ENCODE data around the gene DSC3.

The DSC3 gene

GRCh38 chr18:31042406-31043181 is at the start of gene DSC3:
Gene DSC3 (minus strand): TSS chr18:31042742. CDS start chr18:31042660, 82 bp downstream.
- H3K36me3 Mint-ChIP-seq, result peaks cover 3% of the 10 kb centered on the region
- ATAC-seq (ENCODE audit: low read depth), result no peak
- no peak for DNase-seq (ENCODE audit: low spot score in 2 of 2)
- H3K9me3 Mint-ChIP-seq, result peaks cover 2% of the 10 kb centered on the region
- H3K27me3 Mint-ChIP-seq, result peaks cover 4% of the 10 kb centered on the region
- H3K4me1 Mint-ChIP-seq, result no peaks in the 10 kb centered on the region
- H3K4me3 Mint-ChIP-seq, result no peak within 1 kb of the TSS
- no peak within 1 kb of the TSS for H3K27ac Mint-ChIP-seq

- Mint-ChIP-seq H3K27ac (no peak overlapping the region), H3K36me3 (no peaks in the 10 kb centered on the region), H3K27me3 (no peaks in the 10 kb centered on the region), H3K4me3 (no peak overlapping the region), H3K9me3 (peaks cover 10% of the 10 kb centered on the region), H3K4me1 (no peaks in the 10 kb centered on the region)
- DNase-seq (ENCODE audit: low spot score in 2 of 2) (no peak), ATAC-seq (ENCODE audit: low read depth) (no peak)
Measured at GRCh38 chr18:31091350-31091749, 48.8 kb upstream of the DSC3 start.

DNA sequence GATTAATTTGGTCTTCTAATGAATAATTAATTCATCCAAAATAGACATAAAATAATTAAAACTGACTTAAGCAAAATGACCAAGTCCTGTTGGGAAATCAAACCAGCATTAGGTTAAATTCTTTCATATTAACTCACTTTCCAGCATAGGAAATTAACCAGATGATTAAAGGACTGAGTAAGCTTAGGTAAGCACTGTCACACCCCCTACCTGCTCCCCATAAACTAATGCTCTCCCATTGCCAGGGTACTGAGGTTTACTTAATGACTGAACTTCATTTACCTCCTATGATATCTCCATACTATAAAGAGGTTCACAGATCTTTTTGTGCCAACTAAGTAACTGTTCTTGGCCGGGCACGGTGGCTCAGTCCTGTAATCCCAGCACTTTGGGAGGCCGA is 46.0 kb upstream of the DSC3 start:
- no peak for ATAC-seq (ENCODE audit: low read depth)

DNA sequence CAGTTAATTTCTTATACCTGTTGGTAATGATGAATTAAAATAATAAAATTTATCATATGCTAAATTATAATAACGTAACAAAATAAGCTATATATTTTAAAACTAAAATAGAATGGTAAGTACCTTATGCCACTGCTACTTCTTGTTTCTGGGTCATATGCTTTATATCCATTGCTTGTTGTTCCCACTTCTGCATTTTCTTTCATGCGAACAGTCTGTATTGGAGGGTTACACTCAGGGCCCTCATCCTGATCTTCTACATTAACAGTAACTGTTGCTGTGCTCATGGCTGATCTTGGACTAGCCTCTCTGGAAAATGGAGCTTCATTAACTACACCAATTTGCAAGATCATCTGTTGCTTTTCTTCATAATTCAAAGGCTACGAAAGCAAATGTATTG is 37.4 kb upstream of the DSC3 start:
- H3K4me1 Mint-ChIP-seq, result no peaks in the 10 kb centered on the region
- H3K27me3 Mint-ChIP-seq, result no peaks in the 10 kb centered on the region
- ATAC-seq (ENCODE audit: low read depth) (no peak), DNase-seq (ENCODE audit: low spot score in 2 of 2) (no peak)
- no peaks in the 10 kb centered on the region for H3K36me3 Mint-ChIP-seq
- peaks cover 4% of the 10 kb centered on the region for H3K9me3 Mint-ChIP-seq
- H3K27ac Mint-ChIP-seq, result no peak overlapping the region
- no peak overlapping the region for H3K4me3 Mint-ChIP-seq

More for the DNA sequence above, 46.0 kb upstream of the DSC3 start:
- no peak for DNase-seq (ENCODE audit: low spot score in 2 of 2)
- H3K27me3 Mint-ChIP-seq, result no peaks in the 10 kb centered on the region
- no peak overlapping the region for H3K27ac Mint-ChIP-seq
- no peaks in the 10 kb centered on the region for H3K4me1 Mint-ChIP-seq
- H3K4me3 Mint-ChIP-seq, result no peak overlapping the region
- H3K36me3 Mint-ChIP-seq, result no peaks in the 10 kb centered on the region
- H3K9me3 Mint-ChIP-seq, result peaks cover 2% of the 10 kb centered on the region

GRCh38 chr18:31077878-31078277 is 35.3 kb upstream of the DSC3 start:
- Mint-ChIP-seq H3K9me3 (peaks cover 10% of the 10 kb centered on the region), H3K27ac (no peak overlapping the region), H3K4me1 (no peaks in the 10 kb centered on the region), H3K4me3 (no peak overlapping the region), H3K27me3 (no peaks in the 10 kb centered on the region), H3K36me3 (no peaks in the 10 kb centered on the region)
- no peak for ATAC-seq (ENCODE audit: low read depth)
- no peak for DNase-seq (ENCODE audit: low spot score in 2 of 2)

- H3K4me3 Mint-ChIP-seq, result no peak overlapping the region
- H3K9me3 Mint-ChIP-seq, result peaks cover 8% of the 10 kb centered on the region
- no peaks in the 10 kb centered on the region for H3K4me1 Mint-ChIP-seq
- no peaks in the 10 kb centered on the region for H3K36me3 Mint-ChIP-seq
- DNase-seq (ENCODE audit: low spot score in 2 of 2), result no peak
- H3K27ac Mint-ChIP-seq, result no peak overlapping the region
- ATAC-seq (ENCODE audit: low read depth), result no peak
- no peaks in the 10 kb centered on the region for H3K27me3 Mint-ChIP-seq
Measured at GRCh38 chr18:31072175-31072574, 29.6 kb upstream of the DSC3 start.

DNA sequence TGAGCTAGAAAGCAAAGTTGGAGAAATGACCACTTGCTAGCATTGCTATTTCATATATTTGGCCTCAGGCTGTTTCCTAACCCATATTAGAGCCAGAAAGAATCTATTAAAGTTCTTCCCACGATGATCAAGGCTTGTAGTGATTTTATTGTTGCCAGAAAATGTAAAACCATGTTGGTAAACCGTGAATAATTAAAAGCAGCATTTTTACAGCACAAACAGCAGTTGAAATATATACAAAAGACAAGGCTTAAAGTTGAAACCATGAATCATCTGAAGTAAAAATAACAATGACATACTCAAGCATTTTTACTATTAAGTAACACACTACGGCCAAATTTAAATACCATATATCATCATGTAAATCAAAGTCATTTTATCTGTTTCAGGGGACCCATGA is 27.7 kb upstream of the DSC3 start:
- Mint-ChIP-seq H3K27me3 (no peaks in the 10 kb centered on the region), H3K4me3 (no peak overlapping the region), H3K4me1 (no peaks in the 10 kb centered on the region), H3K27ac (no peak overlapping the region), H3K9me3 (peaks cover 8% of the 10 kb centered on the region), H3K36me3 (no peaks in the 10 kb centered on the region)
- no peak for DNase-seq (ENCODE audit: low spot score in 2 of 2)
- ATAC-seq (ENCODE audit: low read depth), result no peak

GRCh38 chr18:31066266-31066665 is 23.7 kb upstream of the DSC3 start:
- H3K27me3 Mint-ChIP-seq, result no peaks in the 10 kb centered on the region
- no peaks in the 10 kb centered on the region for H3K36me3 Mint-ChIP-seq
- DNase-seq (ENCODE audit: low spot score in 2 of 2) (no peak), ATAC-seq (ENCODE audit: low read depth) (no peak)
- no peak overlapping the region for H3K4me3 Mint-ChIP-seq
- peaks cover 3% of the 10 kb centered on the region for H3K9me3 Mint-ChIP-seq
- H3K27ac Mint-ChIP-seq, result no peak overlapping the region
- H3K4me1 Mint-ChIP-seq, result no peaks in the 10 kb centered on the region

- no peaks in the 10 kb centered on the region for H3K36me3 Mint-ChIP-seq
- no peaks in the 10 kb centered on the region for H3K27me3 Mint-ChIP-seq
- ATAC-seq (ENCODE audit: low read depth) (no peak), DNase-seq (ENCODE audit: low spot score in 2 of 2) (no peak)
- H3K27ac Mint-ChIP-seq, result no peak overlapping the region
- peaks cover 3% of the 10 kb centered on the region for H3K9me3 Mint-ChIP-seq
- H3K4me1 Mint-ChIP-seq, result no peaks in the 10 kb centered on the region
- no peak overlapping the region for H3K4me3 Mint-ChIP-seq
Measured at GRCh38 chr18:31065036-31065773, 22.7 kb upstream of the DSC3 start.

GRCh38 chr18:31064130-31064529 is 21.6 kb upstream of the DSC3 start:
- Mint-ChIP-seq H3K27ac (no peak overlapping the region), H3K4me3 (no peak overlapping the region), H3K27me3 (no peaks in the 10 kb centered on the region), H3K36me3 (no peaks in the 10 kb centered on the region), H3K9me3 (peaks cover 2% of the 10 kb centered on the region), H3K4me1 (no peaks in the 10 kb centered on the region)
- ATAC-seq (ENCODE audit: low read depth), result no peak
- DNase-seq (ENCODE audit: low spot score in 2 of 2), result no peak

DNA sequence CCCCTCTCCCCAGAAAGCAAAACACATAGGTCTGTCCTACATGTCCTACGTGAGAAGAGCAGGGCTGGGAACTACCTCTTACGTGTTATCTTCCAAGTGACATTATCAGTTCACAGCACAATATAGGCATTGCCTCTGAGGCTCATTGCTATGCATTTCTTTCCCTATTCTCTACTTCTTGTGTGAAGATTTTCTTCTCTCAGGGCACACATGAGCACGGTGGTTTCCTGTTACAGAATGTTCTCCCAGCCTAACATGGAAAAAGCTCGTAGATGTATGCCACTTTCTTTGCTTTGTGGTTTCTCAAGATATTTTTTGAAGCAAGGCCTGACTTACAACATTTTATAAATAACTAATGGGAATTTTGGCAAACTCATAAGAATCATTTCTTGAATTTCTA is 19.4 kb upstream of the DSC3 start:
- no peak overlapping the region for H3K4me3 Mint-ChIP-seq
- H3K27me3 Mint-ChIP-seq, result no peaks in the 10 kb centered on the region
- no peaks in the 10 kb centered on the region for H3K36me3 Mint-ChIP-seq
- DNase-seq (ENCODE audit: low spot score in 2 of 2) (no peak), ATAC-seq (ENCODE audit: low read depth) (no peak)
- H3K27ac Mint-ChIP-seq, result no peak overlapping the region
- H3K9me3 Mint-ChIP-seq, result peaks cover 2% of the 10 kb centered on the region
- H3K4me1 Mint-ChIP-seq, result no peaks in the 10 kb centered on the region

DNA sequence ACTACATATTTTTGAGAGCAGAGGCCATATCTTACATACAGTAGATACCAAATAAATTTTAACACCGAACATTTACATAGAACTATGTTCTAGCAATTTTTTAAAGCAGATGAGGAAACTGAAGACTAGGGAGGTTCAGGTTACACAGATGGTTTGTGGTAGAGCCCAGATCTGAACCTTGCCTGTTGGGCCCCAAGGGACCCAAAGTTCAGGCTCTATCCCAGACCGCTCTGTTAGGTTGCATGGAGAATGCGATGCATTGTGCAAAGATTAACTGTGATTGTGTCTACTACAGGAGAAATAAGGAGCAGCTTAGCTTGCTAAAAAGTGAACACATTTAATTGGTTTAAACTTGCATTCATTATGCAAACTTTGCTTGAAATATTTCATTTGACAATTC is 16.4 kb upstream of the DSC3 start:
- H3K4me3 Mint-ChIP-seq, result no peak overlapping the region
- no peaks in the 10 kb centered on the region for H3K36me3 Mint-ChIP-seq
- H3K27ac Mint-ChIP-seq, result no peak overlapping the region
- H3K27me3 Mint-ChIP-seq, result no peaks in the 10 kb centered on the region
- no peaks in the 10 kb centered on the region for H3K4me1 Mint-ChIP-seq
- DNase-seq (ENCODE audit: low spot score in 2 of 2) (no peak), ATAC-seq (ENCODE audit: low read depth) (no peak)
- peaks cover 7% of the 10 kb centered on the region for H3K9me3 Mint-ChIP-seq

- no peak overlapping the region for H3K4me3 Mint-ChIP-seq
- no peak for DNase-seq (ENCODE audit: low spot score in 2 of 2)
- H3K4me1 Mint-ChIP-seq, result no peaks in the 10 kb centered on the region
- H3K27me3 Mint-ChIP-seq, result no peaks in the 10 kb centered on the region
- ATAC-seq (ENCODE audit: low read depth), result no peak
- no peak overlapping the region for H3K27ac Mint-ChIP-seq
- H3K9me3 Mint-ChIP-seq, result peaks cover 9% of the 10 kb centered on the region
- no peaks in the 10 kb centered on the region for H3K36me3 Mint-ChIP-seq
Measured at GRCh38 chr18:31057917-31058316, 15.4 kb upstream of the DSC3 start.

GRCh38 chr18:31057051-31057450 is 14.5 kb upstream of the DSC3 start:
- peaks cover 11% of the 10 kb centered on the region for H3K9me3 Mint-ChIP-seq
- no peak overlapping the region for H3K27ac Mint-ChIP-seq
- H3K4me1 Mint-ChIP-seq, result no peaks in the 10 kb centered on the region
- DNase-seq (ENCODE audit: low spot score in 2 of 2), result no peak
- H3K36me3 Mint-ChIP-seq, result no peaks in the 10 kb centered on the region
- H3K4me3 Mint-ChIP-seq, result no peak overlapping the region
- no peaks in the 10 kb centered on the region for H3K27me3 Mint-ChIP-seq
- no peak for ATAC-seq (ENCODE audit: low read depth)

DNA sequence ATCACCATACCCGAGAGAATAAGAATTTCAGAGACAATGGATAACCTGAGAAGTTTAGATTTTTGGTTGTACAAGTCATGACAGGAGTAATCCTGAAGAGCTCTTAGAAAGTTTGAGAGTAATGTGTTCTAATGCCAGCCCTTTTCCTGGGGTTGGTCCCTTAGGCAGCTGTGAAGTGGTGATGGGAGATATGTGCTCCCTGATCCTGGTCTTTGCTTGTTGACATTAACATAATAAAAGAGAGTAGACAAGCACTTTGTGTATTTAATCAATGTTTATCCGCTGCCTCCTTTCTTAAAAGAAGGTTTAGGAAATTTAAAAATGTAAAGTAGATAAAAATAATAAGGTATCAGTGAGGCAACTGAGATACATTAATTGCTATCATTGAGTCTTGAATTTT is 13.8 kb upstream of the DSC3 start:
- H3K4me3 Mint-ChIP-seq, result no peak overlapping the region
- ATAC-seq (ENCODE audit: low read depth), result no peak
- no peaks in the 10 kb centered on the region for H3K36me3 Mint-ChIP-seq
- H3K9me3 Mint-ChIP-seq, result peaks cover 12% of the 10 kb centered on the region
- DNase-seq (ENCODE audit: low spot score in 2 of 2), result no peak
- no peaks in the 10 kb centered on the region for H3K27me3 Mint-ChIP-seq
- no peak overlapping the region for H3K27ac Mint-ChIP-seq
- H3K4me1 Mint-ChIP-seq, result no peaks in the 10 kb centered on the region
